ENCODE results near the gene PACSIN2.

PACSIN2 gene

DNA sequence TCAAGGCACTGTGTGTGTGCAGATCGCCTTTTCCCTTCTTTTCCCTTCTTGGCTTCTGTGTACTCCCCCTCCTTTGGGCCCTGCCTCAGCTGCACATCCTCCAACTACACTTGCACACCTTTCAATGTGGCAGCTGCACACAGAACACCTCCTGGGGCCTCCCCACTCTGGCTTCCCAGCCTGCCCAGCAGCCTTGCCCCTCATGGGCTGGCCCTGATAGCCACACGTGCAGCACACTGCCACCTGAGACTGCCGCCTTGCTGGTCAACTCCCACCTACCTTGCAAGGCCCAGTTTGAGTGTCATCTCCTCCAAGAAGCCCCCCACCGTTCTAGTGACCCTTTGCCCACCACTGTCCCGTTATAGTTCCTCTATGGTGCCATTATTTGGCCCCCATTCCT, 80.6 kb downstream of the PACSIN2 start:
- Histone ChIP-seq H3K18ac (ENCODE audit: low read depth in 1 of 2, low read length in 2 of 2) (peak overlapping the region; percentile 95 to 97), H3K14ac (ENCODE audit: low read length in 2 of 2) (peak overlapping the region in 1 of 2 experiments; percentile 92), H3K27ac (ENCODE audit: low read length, poor library complexity, severe bottlenecking) (peak overlapping the region; percentile 62), H2BK12ac (ENCODE audit: low read length in 2 of 2) (peak overlapping the region; percentile 12 to 81), H3K4me1 (ENCODE audit: control insufficient read depth, insufficient read depth, low read depth, low read length) (peaks cover 42% of the 10 kb centered on the region), H4K91ac (ENCODE audit: low read length) (peak overlapping the region; percentile 99), H3K79me1 (replicated peaks; ENCODE audit: low read length, poor library complexity, severe bottlenecking) (peaks cover 23% of the 10 kb centered on the region), H4K8ac (ENCODE audit: low read length) (peak overlapping the region; percentile 63), H3K4me2 (ENCODE audit: low read length, poor library complexity, severe bottlenecking) (no peak overlapping the region), H2AFZ (ENCODE audit: low read depth, low read length) (no peak overlapping the region), H3K9ac (ENCODE audit: low read length) (peak overlapping the region; percentile 92), H3K23ac (ENCODE audit: low read length in 2 of 2) (no peak overlapping the region), H3K9me3 (ENCODE audit: control insufficient read depth, low read length) (no peaks in the 10 kb centered on the region), H3K36me3 (ENCODE audit: control insufficient read depth in 1 of 2, insufficient read depth in 2 of 2, low read depth in 1 of 2, low read length in 2 of 2) (peaks cover 0 to 3% of the 10 kb centered on the region in 2 experiments), H3K27me3 (ENCODE audit: control insufficient read depth in 1 of 2, insufficient read depth in 1 of 2, low read length in 2 of 2) (no peaks in the 10 kb centered on the region), H3K4me3 (ENCODE audit: insufficient read depth in 1 of 2, low read depth in 1 of 2, low read length in 2 of 2) (no peak overlapping the region), H2BK5ac (ENCODE audit: low read depth, low read length, poor library complexity, severe bottlenecking) (no peak overlapping the region), H2AK5ac (ENCODE audit: low read length, severe bottlenecking) (peak overlapping the region; percentile 13), H2BK15ac (ENCODE audit: low read depth, poor library complexity, severe bottlenecking) (peak overlapping the region; percentile 60), H2BK120ac (ENCODE audit: low read depth, low read length) (peak overlapping the region; percentile 69), H3K4ac (ENCODE audit: low read depth in 1 of 2, low read length in 2 of 2) (peak overlapping the region; percentile 45 to 96)
- DNase-seq: no peak
- 79% methylated on average over 5 of the region's 5 CpGs for WGBS

DNA sequence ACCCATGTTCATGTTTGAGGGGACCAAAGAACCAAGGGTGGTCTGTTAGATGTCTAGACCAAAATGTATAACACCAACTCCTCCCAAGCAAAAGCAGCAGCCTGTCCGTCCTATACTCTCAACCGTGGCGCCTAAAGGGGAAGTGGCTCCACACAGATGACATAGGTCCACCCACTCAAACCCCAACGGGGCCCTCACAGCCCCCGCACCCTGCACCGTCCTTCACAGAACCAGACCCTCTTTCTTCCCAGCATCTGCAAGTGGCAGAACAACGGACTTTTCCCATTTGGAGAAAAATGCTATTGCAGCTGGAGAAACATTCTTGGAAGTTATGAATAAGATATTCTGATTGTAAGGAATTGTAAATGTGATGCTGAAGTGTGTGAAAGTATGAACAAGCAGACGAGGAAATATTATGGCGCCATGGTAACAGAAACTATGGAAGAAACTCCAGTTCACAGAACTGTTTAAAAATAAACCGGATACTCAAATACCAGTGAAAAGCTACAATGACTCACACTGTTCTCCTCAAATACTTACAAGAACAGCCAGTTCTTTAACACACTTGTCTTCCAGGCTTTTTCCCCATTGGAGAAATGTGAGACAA, 81.4 kb downstream of the PACSIN2 start:
- no peaks in the 10 kb centered on the region for H3K27me3 ChIP-seq (ENCODE audit: control insufficient read depth in 1 of 2, insufficient read depth in 1 of 2, low read length in 2 of 2)
- peak overlapping the region in 1 of 2 experiments; percentile 58 for H3K14ac ChIP-seq (ENCODE audit: low read length in 2 of 2)
- 41% methylated on average over 9 of the region's 10 CpGs for WGBS
- peak overlapping the region; percentile 88 to 94 for H3K18ac ChIP-seq (ENCODE audit: low read depth in 1 of 2, low read length in 2 of 2)
- H2BK12ac ChIP-seq (ENCODE audit: low read length in 2 of 2): peak overlapping the region; percentile 51 to 90
- H3K9ac ChIP-seq (ENCODE audit: low read length): peak overlapping the region; percentile 92
- H3K4me2 ChIP-seq (ENCODE audit: low read length, poor library complexity, severe bottlenecking): peak overlapping the region; percentile 31
- H4K91ac ChIP-seq (ENCODE audit: low read length): peak overlapping the region; percentile 77
- peaks cover 0 to 3% of the 10 kb centered on the region in 2 experiments for H3K36me3 ChIP-seq (ENCODE audit: control insufficient read depth in 1 of 2, insufficient read depth in 2 of 2, low read depth in 1 of 2, low read length in 2 of 2)
- peaks cover 24% of the 10 kb centered on the region for H3K79me1 ChIP-seq (replicated peaks; ENCODE audit: low read length, poor library complexity, severe bottlenecking)
- H2AFZ ChIP-seq (ENCODE audit: low read depth, low read length): no peak overlapping the region
- H2BK15ac ChIP-seq (ENCODE audit: low read depth, poor library complexity, severe bottlenecking): no peak overlapping the region
- peak overlapping the region in 1 of 2 experiments; percentile 86 for H3K4ac ChIP-seq (ENCODE audit: low read depth in 1 of 2, low read length in 2 of 2)
- no peaks in the 10 kb centered on the region for H3K9me3 ChIP-seq (ENCODE audit: control insufficient read depth, low read length)
- peak overlapping the region; percentile 70 for H3K27ac ChIP-seq (ENCODE audit: low read length, poor library complexity, severe bottlenecking)
- peak overlapping the region; percentile 59 for H4K8ac ChIP-seq (ENCODE audit: low read length)
- peak overlapping the region; percentile 56 for H2BK120ac ChIP-seq (ENCODE audit: low read depth, low read length)
- peak overlapping the region in 1 of 2 experiments; percentile 60 for H3K4me3 ChIP-seq (ENCODE audit: insufficient read depth in 1 of 2, low read depth in 1 of 2, low read length in 2 of 2)
- peak overlapping the region; percentile 78 for H2AK5ac ChIP-seq (ENCODE audit: low read length, severe bottlenecking)
- H3K4me1 ChIP-seq (ENCODE audit: control insufficient read depth, insufficient read depth, low read depth, low read length): peaks cover 37% of the 10 kb centered on the region
- peak overlapping the region in 1 of 2 experiments; percentile 77 for H3K23ac ChIP-seq (ENCODE audit: low read length in 2 of 2)
- H2BK5ac ChIP-seq (ENCODE audit: low read depth, low read length, poor library complexity, severe bottlenecking): no peak overlapping the region
- DNase-seq: peak; percentile 99

DNA sequence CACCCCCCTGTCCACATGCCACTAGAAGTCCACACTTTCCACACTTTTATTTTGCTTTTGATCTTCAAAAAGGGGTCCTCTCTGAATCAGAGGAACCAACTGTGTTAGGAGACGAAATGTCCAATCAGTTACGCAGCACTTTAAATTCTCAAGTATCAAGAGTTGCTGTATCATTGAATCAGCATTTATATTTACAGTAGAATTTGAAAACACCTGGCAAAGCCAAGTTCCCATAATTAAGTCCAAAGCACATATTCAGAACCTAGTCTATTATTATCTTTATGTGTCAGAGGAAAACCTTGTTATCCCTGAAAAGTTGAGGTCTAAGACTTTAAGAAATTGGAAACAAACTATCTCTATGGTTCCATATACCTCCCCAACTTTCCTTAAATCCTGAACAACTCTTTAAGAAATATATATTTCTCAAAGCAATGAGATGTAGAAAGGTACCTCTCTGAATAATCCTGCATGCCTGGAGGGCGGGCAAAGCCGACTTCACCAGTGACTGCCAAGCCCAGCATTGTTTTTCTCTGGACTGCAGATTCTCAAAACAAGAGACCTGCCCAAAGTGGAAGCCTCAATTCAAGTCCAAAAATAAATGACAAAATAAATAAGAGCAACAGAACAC, 82.0 kb downstream of the PACSIN2 start:
- peaks cover 0 to 3% of the 10 kb centered on the region in 2 experiments for H3K36me3 ChIP-seq (ENCODE audit: control insufficient read depth in 1 of 2, insufficient read depth in 2 of 2, low read depth in 1 of 2, low read length in 2 of 2)
- H3K4me2 ChIP-seq (ENCODE audit: low read length, poor library complexity, severe bottlenecking): no peak overlapping the region
- H2AFZ ChIP-seq (ENCODE audit: low read depth, low read length): no peak overlapping the region
- no peak overlapping the region for H3K4ac ChIP-seq (ENCODE audit: low read depth in 1 of 2, low read length in 2 of 2)
- peaks cover 32% of the 10 kb centered on the region for H3K4me1 ChIP-seq (ENCODE audit: control insufficient read depth, insufficient read depth, low read depth, low read length)
- H3K4me3 ChIP-seq (ENCODE audit: insufficient read depth in 1 of 2, low read depth in 1 of 2, low read length in 2 of 2): peak overlapping the region in 1 of 2 experiments; percentile 60
- 94% methylated on average over 3 of the region's 4 CpGs for WGBS
- peaks cover 26% of the 10 kb centered on the region for H3K79me1 ChIP-seq (replicated peaks; ENCODE audit: low read length, poor library complexity, severe bottlenecking)
- H3K18ac ChIP-seq (ENCODE audit: low read depth in 1 of 2, low read length in 2 of 2): peak overlapping the region in 1 of 2 experiments; percentile 88
- H3K9ac ChIP-seq (ENCODE audit: low read length): peak overlapping the region; percentile 92
- H3K23ac ChIP-seq (ENCODE audit: low read length in 2 of 2): no peak overlapping the region
- H2BK5ac ChIP-seq (ENCODE audit: low read depth, low read length, poor library complexity, severe bottlenecking): no peak overlapping the region
- H2BK120ac ChIP-seq (ENCODE audit: low read depth, low read length): peak overlapping the region; percentile 56
- no peak overlapping the region for H4K8ac ChIP-seq (ENCODE audit: low read length)
- H2AK5ac ChIP-seq (ENCODE audit: low read length, severe bottlenecking): peak overlapping the region; percentile 78
- H2BK12ac ChIP-seq (ENCODE audit: low read length in 2 of 2): no peak overlapping the region
- H3K27me3 ChIP-seq (ENCODE audit: control insufficient read depth in 1 of 2, insufficient read depth in 1 of 2, low read length in 2 of 2): no peaks in the 10 kb centered on the region
- peak overlapping the region; percentile 70 for H3K27ac ChIP-seq (ENCODE audit: low read length, poor library complexity, severe bottlenecking)
- no peak for DNase-seq
- no peak overlapping the region for H3K14ac ChIP-seq (ENCODE audit: low read length in 2 of 2)
- H3K9me3 ChIP-seq (ENCODE audit: control insufficient read depth, low read length): no peaks in the 10 kb centered on the region
- no peak overlapping the region for H4K91ac ChIP-seq (ENCODE audit: low read length)
- H2BK15ac ChIP-seq (ENCODE audit: low read depth, poor library complexity, severe bottlenecking): no peak overlapping the region

DNA sequence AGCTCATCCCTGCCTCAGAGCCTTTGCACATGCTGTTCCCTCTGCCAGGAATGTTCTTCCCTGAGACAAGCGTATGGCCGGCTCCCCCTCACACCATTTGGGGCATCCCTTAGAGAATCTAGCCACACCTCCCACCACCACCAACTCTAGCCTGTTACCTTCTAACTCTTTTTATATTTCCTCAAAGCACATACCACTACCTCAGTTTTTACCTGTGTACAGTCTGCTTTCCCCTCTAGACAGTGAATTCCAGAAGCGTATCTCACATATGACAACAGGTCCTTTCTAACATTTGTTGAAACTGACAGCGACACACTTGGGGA, 82.8 kb downstream of the PACSIN2 start:
- H3K4me1 ChIP-seq (ENCODE audit: control insufficient read depth, insufficient read depth, low read depth, low read length): peaks cover 26% of the 10 kb centered on the region
- H3K18ac ChIP-seq (ENCODE audit: low read depth in 1 of 2, low read length in 2 of 2): peak overlapping the region in 1 of 2 experiments; percentile 28
- H3K9ac ChIP-seq (ENCODE audit: low read length): peak overlapping the region; percentile 92
- H3K36me3 ChIP-seq (ENCODE audit: control insufficient read depth in 1 of 2, insufficient read depth in 2 of 2, low read depth in 1 of 2, low read length in 2 of 2): peaks cover 0 to 3% of the 10 kb centered on the region in 2 experiments
- H3K9me3 ChIP-seq (ENCODE audit: control insufficient read depth, low read length): no peaks in the 10 kb centered on the region
- WGBS: over 99% methylated on average over 3 of the region's 4 CpGs
- no peak overlapping the region for H3K4me3 ChIP-seq (ENCODE audit: insufficient read depth in 1 of 2, low read depth in 1 of 2, low read length in 2 of 2)
- H3K79me1 ChIP-seq (replicated peaks; ENCODE audit: low read length, poor library complexity, severe bottlenecking): peaks cover 22% of the 10 kb centered on the region
- H4K91ac ChIP-seq (ENCODE audit: low read length): no peak overlapping the region
- H2BK5ac ChIP-seq (ENCODE audit: low read depth, low read length, poor library complexity, severe bottlenecking): no peak overlapping the region
- no peaks in the 10 kb centered on the region for H3K27me3 ChIP-seq (ENCODE audit: control insufficient read depth in 1 of 2, insufficient read depth in 1 of 2, low read length in 2 of 2)
- no peak overlapping the region for H3K27ac ChIP-seq (ENCODE audit: low read length, poor library complexity, severe bottlenecking)
- H3K14ac ChIP-seq (ENCODE audit: low read length in 2 of 2): no peak overlapping the region
- DNase-seq: no peak
- peak overlapping the region; percentile 23 for H2AK5ac ChIP-seq (ENCODE audit: low read length, severe bottlenecking)
- H3K4ac ChIP-seq (ENCODE audit: low read depth in 1 of 2, low read length in 2 of 2): no peak overlapping the region
- no peak overlapping the region for H2AFZ ChIP-seq (ENCODE audit: low read depth, low read length)
- no peak overlapping the region for H3K4me2 ChIP-seq (ENCODE audit: low read length, poor library complexity, severe bottlenecking)
- no peak overlapping the region for H2BK120ac ChIP-seq (ENCODE audit: low read depth, low read length)
- no peak overlapping the region for H3K23ac ChIP-seq (ENCODE audit: low read length in 2 of 2)
- no peak overlapping the region for H2BK15ac ChIP-seq (ENCODE audit: low read depth, poor library complexity, severe bottlenecking)
- no peak overlapping the region for H4K8ac ChIP-seq (ENCODE audit: low read length)
- H2BK12ac ChIP-seq (ENCODE audit: low read length in 2 of 2): peak overlapping the region in 1 of 2 experiments; percentile 61
